ENCODE measurements around the gene EDC4. TPM values are rescaled to one million over a fixed set of nuclear protein-coding genes. Genes with fewer than 3 reads are reported as not detected.

Gene EDC4
- total and polyA plus RNA-seq, 2 of the 8 experiments (the other 6 are each of a cell fraction or from before 2014, with no cell fraction given): 58.5 to 72.7 TPM

DNA sequence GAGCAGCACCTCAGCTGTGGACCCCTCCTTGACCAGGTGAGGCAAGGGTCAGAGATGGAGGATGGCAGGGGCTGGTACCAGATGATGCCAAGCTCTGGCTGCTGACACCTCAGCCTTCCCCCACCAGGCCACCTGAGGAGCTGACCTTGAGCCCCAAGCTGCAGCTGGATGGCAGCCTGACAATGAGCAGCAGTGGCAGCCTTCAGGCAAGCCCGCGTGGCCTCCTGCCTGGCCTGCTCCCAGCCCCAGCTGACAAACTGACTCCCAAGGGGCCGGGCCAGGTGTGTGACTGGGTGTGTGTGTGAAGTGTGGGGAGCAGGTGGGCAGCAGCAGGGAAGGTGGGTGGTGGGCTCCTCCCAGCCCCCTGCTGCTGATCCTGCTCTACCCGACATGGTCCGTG, 7.1 kb downstream of the EDC4 start (continued):
- TF ChIP-seq, protein P1, sequence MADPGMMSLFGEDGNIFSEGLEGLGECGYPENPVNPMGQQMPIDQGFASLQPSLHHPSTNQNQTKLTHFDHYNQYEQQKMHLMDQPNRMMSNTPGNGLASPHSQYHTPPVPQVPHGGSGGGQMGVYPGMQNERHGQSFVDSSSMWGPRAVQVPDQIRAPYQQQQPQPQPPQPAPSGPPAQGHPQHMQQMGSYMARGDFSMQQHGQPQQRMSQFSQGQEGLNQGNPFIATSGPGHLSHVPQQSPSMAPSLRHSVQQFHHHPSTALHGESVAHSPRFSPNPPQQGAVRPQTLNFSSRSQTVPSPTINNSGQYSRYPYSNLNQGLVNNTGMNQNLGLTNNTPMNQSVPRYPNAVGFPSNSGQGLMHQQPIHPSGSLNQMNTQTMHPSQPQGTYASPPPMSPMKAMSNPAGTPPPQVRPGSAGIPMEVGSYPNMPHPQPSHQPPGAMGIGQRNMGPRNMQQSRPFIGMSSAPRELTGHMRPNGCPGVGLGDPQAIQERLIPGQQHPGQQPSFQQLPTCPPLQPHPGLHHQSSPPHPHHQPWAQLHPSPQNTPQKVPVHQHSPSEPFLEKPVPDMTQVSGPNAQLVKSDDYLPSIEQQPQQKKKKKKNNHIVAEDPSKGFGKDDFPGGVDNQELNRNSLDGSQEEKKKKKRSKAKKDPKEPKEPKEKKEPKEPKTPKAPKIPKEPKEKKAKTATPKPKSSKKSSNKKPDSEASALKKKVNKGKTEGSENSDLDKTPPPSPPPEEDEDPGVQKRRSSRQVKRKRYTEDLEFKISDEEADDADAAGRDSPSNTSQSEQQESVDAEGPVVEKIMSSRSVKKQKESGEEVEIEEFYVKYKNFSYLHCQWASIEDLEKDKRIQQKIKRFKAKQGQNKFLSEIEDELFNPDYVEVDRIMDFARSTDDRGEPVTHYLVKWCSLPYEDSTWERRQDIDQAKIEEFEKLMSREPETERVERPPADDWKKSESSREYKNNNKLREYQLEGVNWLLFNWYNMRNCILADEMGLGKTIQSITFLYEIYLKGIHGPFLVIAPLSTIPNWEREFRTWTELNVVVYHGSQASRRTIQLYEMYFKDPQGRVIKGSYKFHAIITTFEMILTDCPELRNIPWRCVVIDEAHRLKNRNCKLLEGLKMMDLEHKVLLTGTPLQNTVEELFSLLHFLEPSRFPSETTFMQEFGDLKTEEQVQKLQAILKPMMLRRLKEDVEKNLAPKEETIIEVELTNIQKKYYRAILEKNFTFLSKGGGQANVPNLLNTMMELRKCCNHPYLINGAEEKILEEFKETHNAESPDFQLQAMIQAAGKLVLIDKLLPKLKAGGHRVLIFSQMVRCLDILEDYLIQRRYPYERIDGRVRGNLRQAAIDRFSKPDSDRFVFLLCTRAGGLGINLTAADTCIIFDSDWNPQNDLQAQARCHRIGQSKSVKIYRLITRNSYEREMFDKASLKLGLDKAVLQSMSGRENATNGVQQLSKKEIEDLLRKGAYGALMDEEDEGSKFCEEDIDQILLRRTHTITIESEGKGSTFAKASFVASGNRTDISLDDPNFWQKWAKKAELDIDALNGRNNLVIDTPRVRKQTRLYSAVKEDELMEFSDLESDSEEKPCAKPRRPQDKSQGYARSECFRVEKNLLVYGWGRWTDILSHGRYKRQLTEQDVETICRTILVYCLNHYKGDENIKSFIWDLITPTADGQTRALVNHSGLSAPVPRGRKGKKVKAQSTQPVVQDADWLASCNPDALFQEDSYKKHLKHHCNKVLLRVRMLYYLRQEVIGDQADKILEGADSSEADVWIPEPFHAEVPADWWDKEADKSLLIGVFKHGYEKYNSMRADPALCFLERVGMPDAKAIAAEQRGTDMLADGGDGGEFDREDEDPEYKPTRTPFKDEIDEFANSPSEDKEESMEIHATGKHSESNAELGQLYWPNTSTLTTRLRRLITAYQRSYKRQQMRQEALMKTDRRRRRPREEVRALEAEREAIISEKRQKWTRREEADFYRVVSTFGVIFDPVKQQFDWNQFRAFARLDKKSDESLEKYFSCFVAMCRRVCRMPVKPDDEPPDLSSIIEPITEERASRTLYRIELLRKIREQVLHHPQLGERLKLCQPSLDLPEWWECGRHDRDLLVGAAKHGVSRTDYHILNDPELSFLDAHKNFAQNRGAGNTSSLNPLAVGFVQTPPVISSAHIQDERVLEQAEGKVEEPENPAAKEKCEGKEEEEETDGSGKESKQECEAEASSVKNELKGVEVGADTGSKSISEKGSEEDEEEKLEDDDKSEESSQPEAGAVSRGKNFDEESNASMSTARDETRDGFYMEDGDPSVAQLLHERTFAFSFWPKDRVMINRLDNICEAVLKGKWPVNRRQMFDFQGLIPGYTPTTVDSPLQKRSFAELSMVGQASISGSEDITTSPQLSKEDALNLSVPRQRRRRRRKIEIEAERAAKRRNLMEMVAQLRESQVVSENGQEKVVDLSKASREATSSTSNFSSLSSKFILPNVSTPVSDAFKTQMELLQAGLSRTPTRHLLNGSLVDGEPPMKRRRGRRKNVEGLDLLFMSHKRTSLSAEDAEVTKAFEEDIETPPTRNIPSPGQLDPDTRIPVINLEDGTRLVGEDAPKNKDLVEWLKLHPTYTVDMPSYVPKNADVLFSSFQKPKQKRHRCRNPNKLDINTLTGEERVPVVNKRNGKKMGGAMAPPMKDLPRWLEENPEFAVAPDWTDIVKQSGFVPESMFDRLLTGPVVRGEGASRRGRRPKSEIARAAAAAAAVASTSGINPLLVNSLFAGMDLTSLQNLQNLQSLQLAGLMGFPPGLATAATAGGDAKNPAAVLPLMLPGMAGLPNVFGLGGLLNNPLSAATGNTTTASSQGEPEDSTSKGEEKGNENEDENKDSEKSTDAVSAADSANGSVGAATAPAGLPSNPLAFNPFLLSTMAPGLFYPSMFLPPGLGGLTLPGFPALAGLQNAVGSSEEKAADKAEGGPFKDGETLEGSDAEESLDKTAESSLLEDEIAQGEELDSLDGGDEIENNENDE (IDR thresholded peaks at IDR 0.05; ENCODE audit: insufficient replicate concordance, low read length): no peak
- no peak for TF ChIP-seq HDAC6 (IDR thresholded peaks at IDR 0.05; ENCODE audit: low read depth, low read length)
- TF ChIP-seq TCF12 (IDR thresholded peaks at IDR 0.05; ENCODE audit: low read depth, low read length): no peak
- TF ChIP-seq SP4 (IDR thresholded peaks at IDR 0.05; ENCODE audit: low read length): no peak
- no peak for TF ChIP-seq TBP (IDR thresholded peaks at IDR 0.05; ENCODE audit: low read depth, low read length)

Measured in H1 (cell line).